CD4-positive, alpha-beta T cell treated with Interleukin-1 beta for 1 hour (primary cell): Measurements from ENCODE around the gene COL23A1.

ENCODE experiments used
- DNase-seq, 2 donors: peaks; one replicate each; pipeline ENCODE4 v3.0.0-alpha.2; 2020 to 2022

Gene COL23A1

GRCh38 chr5:178418031-178418430 is 172.2 kb downstream of the COL23A1 start:
- DNase-seq = no peak

DNA sequence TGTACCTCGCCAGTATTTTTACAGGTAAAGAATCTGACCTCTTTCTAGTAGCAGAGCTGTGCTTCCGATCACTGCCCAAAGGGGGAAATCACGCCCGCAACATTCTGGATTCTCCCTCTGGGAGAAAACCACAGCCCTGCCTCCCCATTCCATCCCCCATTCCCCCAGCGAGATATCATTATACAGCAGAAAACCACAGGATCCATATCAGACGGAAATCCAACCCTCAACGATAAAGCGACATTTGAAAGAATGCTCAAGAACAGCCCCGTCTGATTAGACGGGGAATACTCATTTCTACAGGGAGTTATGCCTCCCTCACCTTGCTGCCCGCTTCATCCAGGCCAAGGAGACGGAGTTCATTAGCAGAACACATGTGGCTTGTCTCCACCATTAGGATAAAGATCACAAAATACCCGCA is 172.8 kb downstream of the COL23A1 start:
- DNase-seq = no peak

DNA sequence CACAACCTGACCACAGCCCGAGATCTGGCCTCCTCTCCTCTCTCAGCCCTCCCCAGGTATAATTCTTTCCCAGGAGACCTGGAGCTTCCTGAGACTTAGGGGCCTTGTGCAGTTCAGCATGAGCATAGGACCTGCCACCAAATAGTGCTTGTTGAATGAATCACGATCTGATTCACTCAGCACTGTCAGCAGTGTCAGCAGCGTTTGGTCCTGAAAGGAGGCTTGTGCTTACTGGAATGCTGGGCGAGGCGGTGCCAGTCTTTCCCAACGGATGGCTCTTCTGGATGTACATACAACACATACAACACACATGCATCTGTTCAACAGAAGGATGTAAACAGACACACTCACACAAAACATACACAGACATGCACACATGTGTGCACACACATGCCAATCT is 173.3 kb downstream of the COL23A1 start:
- DNase-seq = no peak

- DNase-seq = no peak
Observed at GRCh38 chr5:178416206-178416882, 173.8 kb downstream of the COL23A1 start.

DNA sequence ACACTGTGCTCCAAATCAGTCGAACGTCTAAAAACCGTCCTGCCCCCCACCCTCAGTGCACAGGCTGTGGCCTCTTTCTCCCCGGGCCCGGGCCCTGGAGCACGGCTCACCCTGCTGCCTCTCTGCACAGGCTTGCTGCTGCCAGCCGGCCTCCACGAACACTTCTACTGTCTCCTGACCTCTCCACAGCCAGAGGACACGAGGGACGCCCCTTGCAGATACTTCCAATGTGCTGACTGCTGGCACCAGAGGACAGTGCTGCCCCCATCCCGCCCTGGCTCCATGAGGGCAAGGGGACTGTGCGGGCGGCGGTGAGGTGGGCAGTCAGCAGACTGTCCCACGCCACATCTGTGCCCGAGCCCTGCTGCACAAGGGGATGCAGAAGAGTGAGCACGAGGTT is 174.8 kb downstream of the COL23A1 start:
- no peak for DNase-seq

- DNase-seq = no peak
Observed at GRCh38 chr5:178413988-178414387, 176.2 kb downstream of the COL23A1 start.

DNA sequence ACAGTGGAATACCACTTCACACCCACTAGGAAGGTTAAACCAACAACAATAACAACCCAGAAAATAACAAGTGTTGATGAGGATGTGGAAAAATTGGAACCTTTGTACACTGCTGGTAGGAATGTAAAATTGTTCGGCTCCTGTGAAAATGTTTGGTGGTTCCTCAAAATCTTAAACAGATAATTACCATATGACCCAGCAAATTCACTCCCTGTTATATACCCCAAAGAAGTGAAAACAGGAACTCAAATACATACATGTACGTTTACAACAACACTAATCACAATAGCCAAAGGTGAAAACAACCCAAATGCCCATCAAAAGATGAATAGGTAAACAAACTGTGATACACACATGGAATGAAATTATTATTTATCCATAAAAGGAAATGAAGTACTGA is 179.1 kb downstream of the COL23A1 start:
- DNase-seq = no peak

DNA sequence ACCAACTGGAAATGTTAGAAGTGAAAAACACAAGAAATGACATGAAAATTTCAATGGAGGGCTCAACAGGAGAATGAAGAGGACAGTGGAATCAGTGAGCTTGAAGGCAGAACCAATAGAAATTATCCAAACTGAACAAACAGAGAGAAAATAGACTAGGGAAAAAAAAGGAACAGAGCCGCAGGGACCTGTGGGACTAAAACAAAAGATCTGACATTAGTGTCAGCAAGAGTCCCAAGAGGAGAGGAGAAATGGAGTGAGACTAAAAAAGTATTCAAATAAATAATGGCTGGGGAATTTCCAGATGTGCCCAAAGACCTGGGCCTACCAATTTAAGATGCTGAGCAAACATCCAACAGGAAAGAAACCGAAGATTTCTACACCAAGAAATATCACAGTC is 182.5 kb downstream of the COL23A1 start:
- DNase-seq = no peak

- no peak for DNase-seq
Observed at GRCh38 chr5:178404987-178405386, 185.2 kb downstream of the COL23A1 start.

GRCh38 chr5:178403956-178404600 is 186.1 kb downstream of the COL23A1 start:
- DNase-seq = no peak

DNA sequence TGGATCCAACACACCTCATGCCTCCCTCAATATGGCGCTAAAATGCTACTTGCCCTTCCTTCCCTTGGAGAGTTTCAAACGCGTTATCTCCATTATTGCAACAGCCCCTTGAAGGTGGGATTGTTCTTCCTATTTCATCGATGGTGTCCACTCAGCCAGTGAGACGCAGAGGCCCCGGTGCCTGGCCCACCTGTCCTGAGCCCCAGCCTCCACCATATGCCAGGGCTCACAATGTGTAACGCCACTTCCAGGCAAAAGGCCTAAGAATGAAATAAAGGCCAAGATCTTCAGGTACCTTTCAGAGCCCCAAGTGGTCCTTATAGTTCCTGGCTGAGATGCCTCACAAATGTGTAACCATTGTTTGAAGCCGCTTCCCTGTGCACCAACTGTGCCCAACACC is 186.8 kb downstream of the COL23A1 start:
- DNase-seq = no peak

DNA sequence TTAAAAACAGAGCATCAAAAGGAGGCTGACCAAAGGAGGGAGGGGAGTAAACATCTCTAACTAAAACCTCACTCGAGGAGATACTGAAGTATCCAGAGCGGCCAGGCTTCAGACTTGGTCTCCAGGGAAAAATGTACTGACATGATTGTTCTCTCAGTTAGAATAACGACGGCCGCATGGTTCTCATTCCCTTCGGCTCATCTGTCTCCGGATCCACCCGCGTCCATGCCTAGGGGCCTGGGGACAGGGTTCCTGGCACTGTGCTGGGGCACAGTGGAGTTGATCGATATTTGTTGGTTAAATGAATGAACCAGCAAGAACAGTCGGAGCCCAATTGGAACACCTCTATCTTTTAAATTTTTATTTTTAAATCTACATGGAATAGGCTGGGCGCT is 190.5 kb downstream of the COL23A1 start:
- no peak for DNase-seq

GRCh38 chr5:178398901-178399700 is 191.1 kb downstream of the COL23A1 start:
- no peak for DNase-seq

GRCh38 chr5:178396796-178397720 is 193.1 kb downstream of the COL23A1 start:
- DNase-seq = no peak

GRCh38 chr5:178394074-178394473 is 196.1 kb downstream of the COL23A1 start:
- DNase-seq = no peak

DNA sequence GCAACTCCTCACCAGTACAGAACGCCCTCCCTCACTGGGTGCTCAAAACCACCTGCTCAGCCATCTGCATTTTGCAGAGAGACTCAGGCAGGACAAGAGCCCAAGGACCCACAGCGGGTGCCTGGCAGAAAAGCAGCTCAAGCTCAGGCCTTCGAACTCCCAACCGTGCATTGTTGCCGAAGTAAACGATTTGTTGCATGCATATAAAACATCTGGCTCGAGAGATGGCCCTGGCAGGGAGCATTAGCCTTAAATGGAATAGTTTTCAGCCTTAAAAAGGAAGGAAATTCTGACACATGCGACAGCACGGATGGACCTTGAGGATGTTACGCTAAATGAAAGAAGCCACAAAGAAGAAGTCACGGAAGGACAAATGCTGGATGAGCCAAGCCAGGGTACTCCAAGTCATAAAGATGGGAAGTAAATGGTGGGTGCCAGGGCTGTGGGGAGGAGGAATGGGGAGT is 197.2 kb downstream of the COL23A1 start:
- DNase-seq = no peak

GRCh38 chr5:178392386-178392785 is 197.8 kb downstream of the COL23A1 start:
- no peak for DNase-seq

GRCh38 chr5:178391480-178391879 is 198.7 kb downstream of the COL23A1 start:
- DNase-seq = no peak

GRCh38 chr5:178389796-178390195 is 200.4 kb downstream of the COL23A1 start:
- no peak for DNase-seq

- DNase-seq = no peak
Observed at GRCh38 chr5:178389026-178389729, 201.0 kb downstream of the COL23A1 start.

GRCh38 chr5:178388386-178389025 is 201.7 kb downstream of the COL23A1 start:
- DNase-seq = no peak

DNA sequence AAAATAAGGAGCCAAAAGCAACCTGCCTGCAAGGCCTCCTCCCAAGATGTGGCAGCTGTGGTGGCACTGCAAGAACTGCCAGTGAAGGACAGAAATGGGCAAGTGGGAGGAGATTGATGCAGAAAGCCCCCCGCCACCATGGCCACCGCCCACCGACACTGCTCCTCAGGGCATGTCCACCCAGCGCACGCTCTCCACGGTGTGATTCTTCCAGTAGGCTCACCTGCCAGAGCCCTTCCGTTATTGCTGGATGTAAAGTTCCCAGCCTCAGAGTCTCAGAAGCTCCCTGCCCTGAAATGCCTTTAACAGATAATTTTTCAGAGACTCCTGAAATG is 202.4 kb downstream of the COL23A1 start:
- no peak for DNase-seq
